GM12878 (cell line): ENCODE measurements around the gene PRR11.

ENCODE experiments used
- BRCA1 ChIP-seq: IDR thresholded peaks from 2 replicates; pipeline ENCODE4 v1.6.1; 2011; ENCODE audit warnings: low read depth, low read length, improper control_type of control experiment
- EP300 ChIP-seq, 2 experiments: fragments of 150-350 bp in 1 of 2; IDR thresholded peaks; 2 replicates each; pipeline ENCODE4 v1.6.1; 2011 to 2012; ENCODE audit warnings: low read depth in 2 of 2, low read length in 2 of 2, borderline replicate concordance in 1 of 2, improper control_type of control experiment in 1 of 2, inconsistent platforms in 1 of 2; ENCODE audit not compliant: control insufficient read depth in 1 of 2
- EZH2 ChIP-seq: IDR thresholded peaks from 2 replicates; pipeline ENCODE4 v1.6.1; 2012; ENCODE audit warnings: low read depth, mild to moderate bottlenecking, control low read depth, inconsistent platforms, low read length, borderline replicate concordance; ENCODE audit not compliant: control insufficient read depth
- JUNB ChIP-seq: IDR thresholded peaks from 2 replicates; pipeline ENCODE4 v1.6.1; 2016; ENCODE audit warnings: antibody characterized with exemption, mild to moderate bottlenecking
- JUND ChIP-seq: IDR thresholded peaks from 2 replicates; pipeline ENCODE4 v1.6.1; 2012; ENCODE audit warnings: low read depth, mild to moderate bottlenecking, low read length, improper control_type of control experiment, moderate library complexity
- MAX ChIP-seq: IDR thresholded peaks from 2 replicates; pipeline ENCODE4 v1.6.1; 2012; ENCODE audit warnings: low read depth, low read length, improper control_type of control experiment
- NR2C2 ChIP-seq: IDR thresholded peaks from 2 replicates; pipeline ENCODE4 v1.6.1; 2011; ENCODE audit warnings: borderline replicate concordance, low read depth; ENCODE audit not compliant: control insufficient read depth, insufficient read length
- PAX5 ChIP-seq: IDR thresholded peaks from 2 replicates; pipeline ENCODE4 v1.6.1; 2011; ENCODE audit warnings: low read depth, low read length, borderline replicate concordance
- POLR2A ChIP-seq: IDR thresholded peaks from 2 replicates; pipeline ENCODE4 v1.6.1; 2011; ENCODE audit warnings: low read depth, mild to moderate bottlenecking, low read length
- RAD21 ChIP-seq: IDR thresholded peaks from 2 replicates; pipeline ENCODE4 v1.6.1; 2011; ENCODE audit warnings: mild to moderate bottlenecking, low read depth, low read length, moderate library complexity; ENCODE audit not compliant: insufficient read depth
- REST ChIP-seq: IDR thresholded peaks from 2 replicates; pipeline ENCODE4 v1.6.1; 2012; ENCODE audit warnings: mild to moderate bottlenecking, low read depth, low read length
- TF ChIP-seq, protein P1 (sequence below), 3 experiments: IDR thresholded peaks in 2 of 3; conservative IDR thresholded peaks in 1 of 3; 2 replicates each; pipeline ENCODE4 v1.5.1; 2011; ENCODE audit warnings: low read depth in 3 of 3, low read length in 3 of 3, mild to moderate bottlenecking in 3 of 3, control low read depth in 2 of 3, moderate library complexity in 2 of 3, inconsistent platforms in 1 of 3, mixed read lengths in 1 of 3; ENCODE audit not compliant: control insufficient read depth in 2 of 3, insufficient read depth in 1 of 3; ENCODE audit errors: extremely low read depth in 1 of 3
- TF ChIP-seq, protein P2 (sequence below): IDR thresholded peaks from 2 replicates; pipeline ENCODE4 v1.6.1; 2012; ENCODE audit warnings: low read length, inconsistent platforms

DNA sequence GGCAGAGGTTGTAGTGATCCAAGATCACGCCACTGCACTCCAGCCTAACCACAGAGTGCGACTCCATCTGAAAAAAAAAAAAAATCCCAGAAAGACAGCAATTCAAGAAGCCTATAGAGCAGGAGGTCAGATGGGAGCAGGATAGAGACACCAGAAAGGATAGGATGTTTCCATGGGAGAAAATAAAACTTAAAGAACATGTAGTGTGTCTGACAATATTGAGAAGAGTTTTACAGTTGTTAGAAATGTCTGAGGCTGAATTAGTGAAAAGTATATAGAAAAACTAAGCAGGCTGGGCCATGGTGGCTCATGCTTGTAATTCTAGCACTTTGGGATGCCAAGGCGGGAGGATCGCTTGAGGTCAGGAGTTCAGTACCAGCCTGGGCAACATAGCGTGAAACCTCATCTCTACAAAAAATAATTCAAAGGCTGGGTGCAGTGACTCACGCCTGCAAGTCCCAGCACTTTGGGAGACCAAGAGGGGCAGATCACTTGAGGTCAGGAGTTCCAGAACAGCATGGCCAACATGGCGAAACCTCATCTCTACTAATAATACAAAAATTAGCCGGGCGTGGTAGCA is 33.6 kb upstream of the PRR11 start:
- TF ChIP-seq JUNB (no peak), EZH2 (no peak), NR2C2 (no peak), MAX (no peak), POLR2A (no peak), JUND (no peak), BRCA1 (no peak), REST (no peak), RAD21 (no peak), PAX5 (no peak), EP300 (IDR thresholded peaks at IDR 0.05; ENCODE audit: borderline replicate concordance in 1 of 2, control insufficient read depth in 1 of 2, low read depth in 2 of 2, low read length in 2 of 2) (no peak)
- TF ChIP-seq, protein P1, sequence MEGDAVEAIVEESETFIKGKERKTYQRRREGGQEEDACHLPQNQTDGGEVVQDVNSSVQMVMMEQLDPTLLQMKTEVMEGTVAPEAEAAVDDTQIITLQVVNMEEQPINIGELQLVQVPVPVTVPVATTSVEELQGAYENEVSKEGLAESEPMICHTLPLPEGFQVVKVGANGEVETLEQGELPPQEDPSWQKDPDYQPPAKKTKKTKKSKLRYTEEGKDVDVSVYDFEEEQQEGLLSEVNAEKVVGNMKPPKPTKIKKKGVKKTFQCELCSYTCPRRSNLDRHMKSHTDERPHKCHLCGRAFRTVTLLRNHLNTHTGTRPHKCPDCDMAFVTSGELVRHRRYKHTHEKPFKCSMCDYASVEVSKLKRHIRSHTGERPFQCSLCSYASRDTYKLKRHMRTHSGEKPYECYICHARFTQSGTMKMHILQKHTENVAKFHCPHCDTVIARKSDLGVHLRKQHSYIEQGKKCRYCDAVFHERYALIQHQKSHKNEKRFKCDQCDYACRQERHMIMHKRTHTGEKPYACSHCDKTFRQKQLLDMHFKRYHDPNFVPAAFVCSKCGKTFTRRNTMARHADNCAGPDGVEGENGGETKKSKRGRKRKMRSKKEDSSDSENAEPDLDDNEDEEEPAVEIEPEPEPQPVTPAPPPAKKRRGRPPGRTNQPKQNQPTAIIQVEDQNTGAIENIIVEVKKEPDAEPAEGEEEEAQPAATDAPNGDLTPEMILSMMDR (IDR thresholded peaks at IDR 0.05 in 2 of 3, conservative IDR thresholded peaks at IDR 0.05 in 1 of 3; ENCODE audit: control insufficient read depth in 2 of 3, extremely low read depth in 1 of 3, insufficient read depth in 1 of 3, low read depth in 3 of 3, low read length in 3 of 3) = no peak
- TF ChIP-seq, protein P2, sequence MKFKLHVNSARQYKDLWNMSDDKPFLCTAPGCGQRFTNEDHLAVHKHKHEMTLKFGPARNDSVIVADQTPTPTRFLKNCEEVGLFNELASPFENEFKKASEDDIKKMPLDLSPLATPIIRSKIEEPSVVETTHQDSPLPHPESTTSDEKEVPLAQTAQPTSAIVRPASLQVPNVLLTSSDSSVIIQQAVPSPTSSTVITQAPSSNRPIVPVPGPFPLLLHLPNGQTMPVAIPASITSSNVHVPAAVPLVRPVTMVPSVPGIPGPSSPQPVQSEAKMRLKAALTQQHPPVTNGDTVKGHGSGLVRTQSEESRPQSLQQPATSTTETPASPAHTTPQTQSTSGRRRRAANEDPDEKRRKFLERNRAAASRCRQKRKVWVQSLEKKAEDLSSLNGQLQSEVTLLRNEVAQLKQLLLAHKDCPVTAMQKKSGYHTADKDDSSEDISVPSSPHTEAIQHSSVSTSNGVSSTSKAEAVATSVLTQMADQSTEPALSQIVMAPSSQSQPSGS = no peak
